ENCODE measurements around the gene HSD17B10.

GRCh38 chrX:53440101-53440500 is 5.9 kb upstream of the HSD17B10 start:
- TF ChIP-seq CTCF (IDR thresholded peaks at IDR 0.05) (no peak), POLR2AphosphoS5 (IDR thresholded peaks at IDR 0.05) (no peak)
